HG02763 (cell line): ENCODE measurements around the gene RNF223.

Source experiments
- ATAC-seq: cut with Tn5 transposase; IDR thresholded peaks from one replicate; pipeline ENCODE4 v1.9.1; 2021; ENCODE audit warnings: mild to moderate bottlenecking, moderate library complexity; ENCODE audit not compliant: unreplicated experiment

RNF223 gene

DNA sequence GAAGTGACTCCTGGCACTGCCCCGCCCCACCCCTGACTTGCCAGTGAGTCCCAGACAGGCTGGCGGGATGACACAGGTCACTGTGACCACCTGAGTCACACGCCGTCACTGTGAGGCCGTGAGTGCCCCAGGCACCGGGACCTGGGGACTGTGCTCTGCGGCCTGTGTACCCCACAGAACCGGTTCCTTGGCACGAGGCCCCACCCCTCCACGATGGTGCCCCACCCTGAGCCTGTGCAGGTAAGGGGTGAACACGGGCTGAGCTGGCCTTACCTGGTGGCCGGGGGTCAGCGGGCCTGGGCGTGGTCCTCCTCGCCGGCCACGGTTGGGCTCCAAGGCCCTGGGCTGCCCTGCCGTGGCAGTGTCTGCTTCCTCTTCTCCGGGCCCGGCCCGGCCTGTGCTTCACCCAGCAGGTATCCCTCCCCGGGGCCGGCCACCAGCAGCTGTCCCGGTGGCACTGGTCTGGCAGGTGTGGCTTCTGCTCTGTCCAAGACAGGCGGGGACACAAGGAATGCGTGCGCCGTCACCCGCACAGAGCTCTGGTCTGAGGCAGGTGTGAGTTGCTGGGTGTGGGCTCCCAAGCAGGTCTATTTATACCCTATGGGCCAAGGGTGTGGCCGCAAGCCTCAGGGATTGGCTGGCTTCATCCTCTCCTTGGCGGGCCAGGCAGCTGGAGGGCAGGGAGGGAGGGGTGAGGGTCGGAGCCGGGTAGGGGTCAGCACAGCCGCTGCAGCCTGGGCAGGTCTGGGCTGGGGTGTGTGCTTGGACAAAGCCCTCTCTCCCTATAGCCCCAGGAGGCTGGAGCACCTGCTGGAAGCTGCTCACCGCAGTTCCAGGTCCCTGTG is at the start of gene RNF223:
Gene RNF223 (minus strand): TSS at position 564 of the 845 bp plus-strand sequence. CDS start 1,740 bp downstream, outside the sequence.
- ATAC-seq = no peak

DNA sequence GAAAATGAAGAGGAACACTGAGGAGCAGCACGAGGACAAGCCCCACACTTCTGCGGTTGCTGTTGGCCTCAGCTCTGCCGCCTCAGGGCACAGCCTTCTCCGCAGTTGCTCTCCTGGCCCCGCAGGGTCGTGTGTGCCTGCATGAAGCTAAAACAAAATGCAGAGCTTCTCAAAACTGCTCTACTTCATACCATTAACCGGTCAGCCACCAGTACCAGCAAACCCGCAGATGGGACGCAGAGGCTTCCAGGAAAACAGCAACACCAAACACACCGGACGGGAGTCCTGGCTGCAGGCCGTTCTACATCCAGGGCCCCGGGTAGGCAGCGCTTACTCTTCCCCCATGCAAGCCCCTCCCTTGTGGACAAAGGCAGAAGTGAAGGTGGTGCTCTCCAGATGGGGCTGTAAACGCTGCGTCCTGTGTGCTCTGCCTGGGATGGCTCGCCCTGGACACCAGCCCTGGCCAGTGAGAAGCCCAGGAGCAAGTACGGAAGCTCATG is 48.9 kb upstream of the RNF223 start:
- no peak for ATAC-seq

DNA sequence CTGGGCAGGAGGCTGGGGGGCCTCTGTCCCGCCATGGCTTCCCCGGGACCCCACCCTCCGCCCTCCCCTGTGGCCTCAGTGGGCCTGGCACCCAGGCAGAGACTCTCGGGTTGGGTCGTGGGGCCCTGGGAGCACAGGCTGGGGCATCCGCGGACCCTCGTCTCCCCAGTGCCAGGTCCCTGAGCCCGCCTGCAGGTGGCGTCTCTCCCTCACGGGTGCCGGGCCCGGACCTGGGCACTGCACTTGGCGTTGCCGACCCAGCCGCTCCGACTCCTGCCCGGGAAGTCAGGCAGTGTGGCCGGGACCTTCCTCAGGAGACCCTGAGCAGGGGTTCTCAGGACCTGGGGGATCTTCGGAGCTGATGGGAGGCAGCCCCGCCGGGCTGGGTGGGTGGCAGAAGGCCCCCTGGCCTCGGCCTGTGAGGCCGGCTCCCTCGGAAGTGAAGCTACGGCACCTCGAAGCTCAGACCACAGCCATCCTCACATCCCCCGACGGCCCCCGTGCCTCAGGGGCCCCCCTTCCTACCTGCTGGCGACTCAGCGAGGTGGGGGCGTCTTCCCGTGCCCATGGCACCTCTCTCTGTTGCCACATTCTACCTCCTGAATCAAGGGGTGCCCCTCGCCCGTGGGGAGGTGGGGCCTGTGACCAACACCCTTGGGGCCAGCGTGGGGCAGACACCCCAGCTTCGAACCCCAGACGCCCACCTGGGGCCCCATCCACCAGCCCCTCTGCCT is 48.1 kb upstream of the RNF223 start:
- no peak for ATAC-seq

DNA sequence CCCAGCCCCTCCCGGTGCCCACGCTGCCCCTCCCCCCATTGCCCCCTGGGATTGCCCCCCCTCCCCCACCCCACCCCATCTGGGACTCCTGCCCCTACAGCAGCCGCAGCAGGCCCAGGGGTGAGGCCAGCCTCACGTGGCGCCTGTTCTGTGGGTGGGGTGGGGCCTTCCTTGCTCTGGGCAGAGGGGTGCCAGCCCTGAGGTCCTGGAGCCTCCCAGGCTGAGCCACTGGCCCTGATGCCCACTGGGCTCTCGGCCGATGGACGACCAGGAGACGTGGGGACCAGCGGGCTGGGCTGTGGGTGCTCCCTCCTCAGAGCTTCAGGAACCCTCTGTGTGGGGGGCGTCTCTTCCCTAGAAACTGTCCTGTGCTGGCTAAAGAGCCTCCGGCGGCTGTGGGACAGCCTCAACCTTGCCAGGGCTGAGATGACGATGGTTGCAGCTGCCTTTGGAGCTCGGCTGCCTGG is 47.5 kb upstream of the RNF223 start:
- no peak for ATAC-seq

DNA sequence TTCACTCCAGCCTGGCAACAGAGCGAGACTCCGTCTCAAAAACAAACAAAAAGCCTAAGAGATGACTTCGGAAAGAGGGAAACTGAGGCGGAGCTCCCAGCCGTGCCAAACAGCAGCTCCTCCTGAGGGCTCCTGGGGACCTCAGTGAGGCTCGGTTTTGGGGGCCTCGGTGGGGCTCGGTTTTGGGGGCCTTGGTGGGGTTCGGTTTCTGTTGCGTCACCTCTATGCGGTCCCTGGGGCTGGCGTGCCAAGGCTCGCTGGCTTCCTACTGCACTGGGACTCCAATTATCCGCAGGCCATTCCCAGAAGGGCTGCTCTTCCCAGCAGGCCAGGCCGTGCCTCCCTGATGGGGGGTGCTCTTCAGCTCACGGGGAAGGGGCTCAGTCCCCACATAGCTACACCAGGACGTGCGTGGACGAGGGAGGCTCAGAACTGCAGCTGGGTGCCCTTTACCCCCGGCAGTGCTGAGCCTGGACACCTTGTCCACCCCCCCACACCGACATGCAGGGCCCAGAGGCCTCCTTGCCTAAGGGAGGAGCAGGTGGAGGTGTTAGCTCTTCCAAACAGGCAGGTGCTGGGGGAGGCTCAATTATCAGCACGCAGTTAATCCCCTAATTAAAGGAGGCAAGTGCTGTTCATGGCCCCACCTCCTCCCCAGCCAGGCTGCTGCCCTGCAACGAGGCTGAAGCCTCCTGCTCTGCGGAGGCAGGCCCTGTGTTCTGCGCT is 46.9 kb upstream of the RNF223 start:
- ATAC-seq = no peak

DNA sequence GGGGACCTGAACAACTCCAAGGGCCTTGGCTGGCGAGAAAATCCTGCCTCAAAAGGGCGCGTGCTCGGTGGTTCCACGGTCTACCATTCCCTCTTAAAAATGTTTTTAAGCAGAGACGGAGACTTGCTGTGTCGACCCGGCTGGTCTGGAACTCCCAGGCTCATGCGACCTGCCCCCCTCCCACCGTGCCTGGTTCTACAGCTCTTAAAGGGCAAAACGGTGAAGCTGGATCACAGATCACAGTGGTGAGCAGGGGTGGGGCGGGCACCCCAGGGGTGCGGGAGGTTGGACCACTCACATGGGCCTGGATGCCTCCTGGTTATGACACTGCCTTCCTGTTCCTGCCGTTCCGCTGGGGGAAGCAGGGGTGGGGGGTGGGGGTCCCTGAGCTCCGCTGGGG is 46.0 kb upstream of the RNF223 start:
- no peak for ATAC-seq

DNA sequence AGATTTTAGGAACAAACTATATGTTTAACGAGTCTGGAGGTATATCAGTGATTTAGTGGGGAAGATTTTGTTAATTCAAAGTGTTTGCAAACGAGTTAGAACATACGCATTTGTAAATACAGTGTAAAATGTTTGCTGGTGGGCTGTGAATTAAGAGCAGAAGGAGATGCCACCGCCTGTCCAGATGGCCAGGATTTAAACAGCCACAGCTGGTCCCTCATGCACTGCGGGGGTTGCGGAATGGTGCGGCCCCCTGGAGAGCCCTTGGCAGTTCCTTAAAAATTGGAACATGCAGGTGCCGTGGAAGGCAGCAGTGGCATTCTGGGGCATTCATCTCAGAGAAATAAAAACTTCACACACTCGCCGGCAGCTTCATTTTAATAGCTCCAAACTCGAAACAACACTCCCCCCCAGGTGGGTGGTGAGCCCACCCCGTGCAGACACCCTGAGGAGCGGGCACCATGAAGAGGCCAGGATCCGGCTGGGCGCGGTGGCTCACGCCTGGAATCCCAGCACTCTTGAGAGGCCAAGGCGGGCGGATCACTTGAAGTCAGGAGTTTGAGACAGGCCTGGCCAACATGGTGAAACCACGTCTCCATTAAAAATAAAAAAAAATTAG is 45.3 kb upstream of the RNF223 start:
- no peak for ATAC-seq

DNA sequence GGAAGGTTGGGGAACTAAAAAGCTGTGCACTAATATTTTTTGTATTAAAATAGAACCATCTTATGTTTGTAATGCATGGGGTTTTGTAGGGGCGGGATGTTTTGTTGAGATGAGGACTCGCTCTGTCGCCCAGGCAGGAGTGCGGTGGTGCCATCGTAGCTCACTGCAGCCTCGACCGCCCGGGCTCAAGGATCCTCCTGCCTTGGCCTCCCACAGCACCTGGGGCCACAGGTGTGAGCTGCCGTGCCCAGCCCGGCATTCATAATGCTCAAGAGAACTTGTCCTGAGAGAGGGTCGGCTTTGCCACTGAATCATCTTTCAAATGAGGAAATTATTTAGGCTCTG is 44.7 kb upstream of the RNF223 start:
- no peak for ATAC-seq

DNA sequence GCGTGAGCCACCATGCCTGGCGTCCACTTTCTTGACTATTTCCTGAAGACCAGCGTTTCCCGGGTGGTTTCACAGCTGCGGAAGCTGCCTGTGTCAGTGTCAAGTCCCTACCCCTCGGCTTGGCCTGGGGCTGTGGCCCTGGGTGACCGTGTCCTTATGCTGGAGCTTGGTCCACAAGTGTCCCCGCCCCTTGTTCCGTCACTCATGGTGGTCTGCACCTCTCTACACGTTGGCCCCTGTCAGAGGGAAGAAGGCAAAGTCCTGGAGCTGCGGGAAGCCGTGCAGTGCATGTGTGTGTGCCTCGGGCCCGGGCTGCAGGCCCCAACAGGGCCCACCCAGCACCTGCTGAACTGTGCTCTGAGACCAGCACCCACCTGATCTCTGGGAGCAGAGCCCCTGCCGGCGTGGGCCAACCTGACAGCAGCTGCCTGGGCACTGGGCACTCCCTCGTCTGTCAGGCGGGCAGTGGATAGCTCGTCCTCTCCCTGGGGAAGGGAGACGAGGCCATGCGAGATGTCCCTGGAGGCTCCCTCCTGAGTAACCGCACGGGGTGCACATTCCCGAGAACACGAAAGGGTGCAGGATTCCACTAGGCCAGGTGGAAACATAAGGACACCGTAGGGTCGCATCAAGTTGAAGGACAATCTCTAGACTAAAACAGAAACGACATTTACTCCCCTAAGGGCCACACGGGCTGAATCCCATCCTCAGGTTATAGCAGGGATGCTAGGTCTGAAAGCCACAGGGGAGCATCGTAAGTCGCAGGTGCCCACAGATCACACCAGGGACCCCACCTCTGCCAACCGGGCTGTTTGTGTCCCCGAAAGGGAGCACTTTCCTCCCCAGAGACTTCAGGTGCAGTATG is 44.1 kb upstream of the RNF223 start:
- ATAC-seq = no peak

DNA sequence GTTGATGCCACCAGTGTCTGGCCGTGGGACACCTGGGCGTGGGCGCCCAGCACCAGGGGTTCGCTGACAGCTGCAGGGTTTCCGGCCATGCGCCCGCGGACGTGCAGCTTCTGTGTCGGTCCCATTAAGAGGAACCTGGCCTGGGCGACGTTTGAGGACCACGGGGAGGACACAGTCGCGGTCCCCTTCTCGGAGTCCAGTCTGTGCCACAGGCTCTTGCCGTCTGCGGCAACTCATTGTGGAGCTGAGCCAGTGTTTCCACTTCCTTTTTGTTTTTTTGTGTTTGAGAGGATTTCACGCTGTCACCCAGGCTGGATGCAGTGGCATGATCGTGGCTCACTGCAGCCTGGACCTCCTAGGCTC is 43.3 kb upstream of the RNF223 start:
- no peak for ATAC-seq

DNA sequence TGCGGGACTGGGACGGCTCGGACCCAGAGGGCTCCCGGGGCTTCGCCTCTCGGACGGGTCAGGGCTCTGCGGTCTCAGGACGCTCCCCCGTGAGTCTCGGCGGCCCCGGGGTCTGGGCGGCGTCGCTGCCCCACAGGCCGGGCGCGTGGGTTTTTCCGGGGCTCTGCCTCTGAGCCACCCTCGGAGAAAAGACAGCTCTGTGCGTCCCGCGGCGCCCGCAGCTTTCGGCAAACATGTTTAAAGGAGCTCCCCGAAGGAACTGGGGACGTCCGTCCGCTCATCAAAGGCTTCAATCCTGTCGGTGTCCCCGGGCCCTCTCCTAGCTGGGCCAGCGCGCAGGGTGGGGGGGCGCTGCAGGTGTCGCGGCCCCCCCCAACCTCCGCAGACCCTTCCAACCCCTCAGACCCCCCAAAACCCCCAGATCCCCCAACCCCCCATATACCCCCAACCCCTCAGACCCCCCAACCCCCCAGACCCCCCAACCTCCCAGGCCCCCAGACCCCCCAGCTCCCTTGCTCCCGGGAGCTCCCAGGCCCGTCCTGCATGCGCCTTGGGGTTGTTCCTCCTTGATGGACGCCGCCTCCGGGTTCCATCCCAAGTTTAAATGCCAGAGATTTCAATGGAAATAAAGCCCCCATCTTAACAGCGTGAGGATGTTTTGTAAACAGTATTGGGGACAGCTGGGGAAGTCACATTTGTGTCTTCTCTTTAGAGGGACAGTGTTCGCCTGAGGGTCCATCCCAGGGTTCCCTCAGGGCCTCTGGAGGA is 42.8 kb upstream of the RNF223 start:
- no peak for ATAC-seq

DNA sequence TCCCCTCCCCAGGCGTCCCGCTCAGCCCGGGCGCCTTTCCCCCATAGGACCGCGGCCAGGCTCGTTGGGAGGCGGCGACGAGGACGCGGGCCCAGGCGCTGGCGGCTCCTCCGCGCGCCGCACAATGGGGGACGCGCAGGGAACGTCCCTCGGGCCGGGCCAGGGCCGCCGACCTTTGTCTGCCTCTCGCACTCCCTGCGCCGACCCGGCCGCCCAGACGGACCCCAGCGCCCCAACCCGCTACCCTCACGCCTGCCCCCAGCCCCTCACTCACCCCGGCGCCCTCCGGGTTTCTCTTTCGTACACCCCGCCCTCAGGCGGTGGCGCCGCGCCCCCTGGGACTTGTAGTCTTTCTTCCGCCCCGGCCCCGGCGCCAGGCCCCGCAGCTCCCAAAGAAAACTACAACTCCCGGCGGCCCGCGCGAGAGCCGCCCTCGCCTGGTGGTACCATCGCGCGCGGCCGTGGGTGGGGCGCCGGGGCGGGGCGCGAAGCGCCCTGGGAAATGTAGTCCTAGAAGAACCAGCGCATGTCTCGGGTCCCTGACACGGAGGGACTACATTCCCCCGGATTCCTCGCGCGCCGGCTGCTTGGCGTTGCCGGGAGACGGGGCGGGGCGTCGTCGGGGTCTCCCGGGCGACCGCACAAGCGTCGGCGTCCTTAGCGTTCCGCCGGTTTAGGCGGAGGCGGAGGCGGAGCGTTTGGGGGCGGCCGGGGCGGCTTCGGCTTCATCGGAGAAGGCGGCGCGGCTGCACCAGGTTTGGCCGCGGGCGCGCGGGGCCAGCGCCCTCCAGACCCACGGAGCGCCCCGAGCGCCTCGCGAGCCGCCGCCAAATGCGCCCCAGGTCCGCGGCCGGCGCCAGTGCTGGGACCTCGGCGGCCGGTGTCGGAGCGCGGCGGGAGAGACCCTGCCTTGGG is 41.9 kb upstream of the RNF223 start, which contains the start of gene C1orf159:
Gene C1orf159 (minus strand): TSS at position 304 of the 915 bp plus-strand sequence. CDS start 24,546 bp downstream, outside the sequence.
- ATAC-seq = peak; percentile 88

DNA sequence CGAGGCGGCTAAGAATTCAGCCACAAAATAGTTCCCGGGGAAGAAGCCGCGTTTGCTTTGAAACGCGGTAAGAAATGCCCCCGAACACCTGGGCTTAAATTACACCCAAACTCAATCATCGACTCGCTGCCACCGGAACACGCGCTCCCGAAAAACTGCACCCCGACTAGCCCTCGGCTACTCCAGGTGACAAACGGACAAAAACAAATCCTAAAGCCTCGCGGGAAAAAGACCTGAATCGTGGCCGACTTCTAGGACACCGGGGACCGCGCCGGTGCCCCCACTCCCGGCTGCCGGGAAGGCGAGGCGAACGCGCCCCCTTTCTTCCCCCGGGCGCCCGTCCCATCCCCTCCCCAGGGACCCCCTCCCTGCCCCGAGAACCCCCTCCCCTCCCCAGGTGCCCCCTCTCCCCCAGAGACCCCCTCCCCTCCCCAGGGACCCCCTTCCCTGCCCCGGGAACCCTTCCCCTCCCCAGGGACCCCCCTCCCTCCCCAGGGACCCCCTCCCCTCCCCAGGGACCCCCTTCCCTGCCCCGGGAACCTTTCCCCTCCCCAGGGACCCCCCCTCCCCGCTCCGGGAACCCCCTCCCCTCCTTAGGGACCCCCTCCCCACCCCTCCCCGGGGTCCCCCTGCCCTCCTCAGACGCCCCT is 41.2 kb upstream of the RNF223 start:
- no peak for ATAC-seq

DNA sequence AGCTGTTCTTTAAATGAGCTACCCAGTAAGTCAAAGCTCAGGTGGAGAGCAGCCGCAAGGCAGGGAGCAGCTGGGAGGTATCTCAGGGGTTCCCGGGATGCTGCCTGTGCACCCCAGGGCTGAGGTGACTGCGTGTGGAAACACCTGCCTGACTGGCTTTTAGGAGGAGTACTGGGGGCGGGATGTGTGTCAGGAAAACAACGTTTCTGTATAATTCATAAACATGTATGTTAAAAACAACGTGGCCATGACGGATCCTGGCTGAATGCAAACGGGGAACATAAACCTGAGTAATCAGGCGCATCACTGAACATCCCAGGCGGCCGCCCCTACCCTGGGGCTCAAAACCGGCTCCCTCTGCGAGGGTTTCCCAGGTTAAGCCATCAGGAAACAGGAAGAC is 40.3 kb upstream of the RNF223 start:
- no peak for ATAC-seq

DNA sequence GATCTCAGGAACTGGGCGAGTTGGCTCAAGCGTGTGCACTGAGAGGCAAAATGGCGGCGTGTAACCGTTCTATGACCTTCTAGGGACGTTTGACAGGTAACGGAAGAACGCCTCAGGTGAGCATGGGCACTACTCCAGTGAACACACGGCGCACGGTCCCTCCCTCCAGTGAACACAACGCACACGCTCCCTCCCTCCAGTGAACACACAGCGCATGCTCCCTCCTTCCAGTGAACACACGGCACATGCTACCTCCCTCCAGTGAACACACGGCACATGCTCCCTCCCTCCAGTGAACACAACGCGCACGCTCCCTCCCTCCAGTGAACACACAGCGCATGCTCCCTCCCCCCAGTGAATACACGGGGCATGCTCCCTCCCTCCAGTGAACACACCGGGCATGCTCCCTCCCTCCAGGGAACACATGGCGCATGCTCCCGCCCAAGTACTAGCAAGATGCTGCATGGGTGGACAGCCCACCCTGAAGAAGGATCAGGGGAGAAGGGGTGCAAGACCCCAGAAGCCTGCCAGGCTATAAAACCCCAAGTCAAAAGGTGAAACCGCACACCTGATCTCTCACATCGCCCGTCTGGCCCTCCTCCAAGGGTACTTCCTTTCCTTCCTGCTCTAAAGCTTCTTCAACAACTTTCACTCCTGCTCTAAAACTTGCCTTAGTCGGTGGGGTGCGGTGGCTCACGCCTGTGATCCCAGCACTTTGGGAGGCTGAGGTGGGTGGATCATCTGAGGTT is 38.3 kb upstream of the RNF223 start:
- ATAC-seq = no peak

DNA sequence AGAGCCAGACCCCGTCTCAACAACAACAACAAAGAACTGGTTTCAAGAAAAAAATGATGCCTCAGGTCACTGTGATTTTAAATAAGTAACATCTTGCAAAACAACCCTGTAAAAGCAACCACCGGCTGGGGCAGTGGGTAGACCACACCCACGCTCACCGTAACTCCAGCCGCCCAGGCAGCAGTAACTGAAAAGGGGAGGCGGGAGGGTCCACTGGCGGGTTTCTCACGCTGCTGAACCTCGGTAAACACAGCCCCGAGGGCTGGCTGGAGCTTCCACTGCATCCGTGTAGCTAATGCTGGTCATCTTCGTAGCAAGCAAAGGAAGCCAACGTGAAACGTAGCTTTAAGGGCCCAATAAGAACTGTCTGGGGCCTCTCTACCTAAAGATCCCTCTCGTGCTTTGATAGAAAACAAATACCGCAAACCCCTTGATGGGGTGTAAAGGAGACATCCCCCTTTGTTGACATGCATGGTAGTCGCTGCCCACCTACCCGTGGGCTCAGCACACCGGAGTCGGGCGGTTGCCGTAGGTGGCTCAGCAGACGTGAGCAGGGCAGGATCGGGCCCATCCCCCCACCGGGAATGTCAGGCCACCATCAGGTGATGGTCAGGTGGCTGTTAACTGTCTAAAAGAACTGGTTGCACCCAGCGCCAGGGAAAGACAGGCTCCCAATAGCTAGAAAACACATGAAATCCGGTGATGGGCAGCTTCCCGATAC is 37.6 kb upstream of the RNF223 start:
- no peak for ATAC-seq
